CD4-positive, alpha-beta T cell treated with Interleukin-15 for 4 hours (primary cell): ENCODE measurements around the gene TMED8.

Experiments
- DNase-seq: peaks from one replicate; pipeline ENCODE4 v3.0.0-alpha.2; 2020; ENCODE audit warnings: low spot score

The TMED8 gene

DNA sequence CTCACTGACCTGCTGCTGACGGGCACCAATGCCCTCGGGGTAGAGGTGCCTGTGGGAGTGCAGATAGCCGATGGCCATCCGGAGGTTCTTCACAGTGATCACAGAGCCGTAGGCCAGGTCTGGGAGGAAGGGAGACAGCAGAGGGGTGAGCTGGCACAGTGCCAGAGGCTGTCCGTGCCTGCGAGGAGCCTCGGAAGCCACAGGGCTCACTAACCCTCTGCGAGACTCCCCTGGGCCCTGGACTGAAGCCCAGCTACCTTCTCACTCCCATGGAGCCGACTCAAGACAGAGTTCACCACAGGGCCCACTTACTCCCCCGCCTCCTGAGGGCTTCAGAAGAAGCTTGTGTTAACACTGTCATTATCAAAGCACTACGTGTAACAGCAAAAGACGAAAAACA, 80.7 kb downstream of the TMED8 start:
- DNase-seq: no peak

- no peak for DNase-seq
Observed at GRCh38 chr14:77290705-77291104, 86.2 kb downstream of the TMED8 start.

GRCh38 chr14:77286576-77286975, 90.3 kb downstream of the TMED8 start:
- DNase-seq: no peak
